ENCODE results near the gene PNPLA6. TPM values are rescaled to one million over a fixed set of nuclear protein-coding genes. Genes with fewer than 3 reads are reported as not detected.

Gene PNPLA6
- total and polyA plus RNA-seq, 2 of the 13 experiments (the other 11 are each of a cell fraction or from before 2014, with no cell fraction given), result 24.9 to 28.2 TPM

GRCh38 chr19:7562646-7563393, 27.3 kb downstream of the PNPLA6 start (continued):
- TF ChIP-seq ZNF646 (CRISPR knock-in tag; IDR thresholded peaks at IDR 0.05) (peak; percentile 63; the same call in 1 of the 2 replicates), KDM5A (IDR thresholded peaks at IDR 0.05; ENCODE audit: borderline replicate concordance, low read length) (no peak), HNRNPLL (IDR thresholded peaks at IDR 0.05; ENCODE audit: low read depth, low read length, poor library complexity, severe bottlenecking) (no peak), ZFAT (CRISPR knock-in tag; conservative IDR thresholded peaks at IDR 0.05) (peak; percentile 89), ZBTB8A (CRISPR knock-in tag; IDR thresholded peaks at IDR 0.05; ENCODE audit: borderline replicate concordance, low read depth) (peak; percentile 58; the same call in 1 of the 2 replicates), ZSCAN9 (CRISPR knock-in tag; IDR thresholded peaks at IDR 0.05; ENCODE audit: borderline replicate concordance) (peak; percentile 100), ZNF121 (CRISPR knock-in tag; IDR thresholded peaks at IDR 0.05) (no peak), ZNF761 (CRISPR knock-in tag; conservative IDR thresholded peaks at IDR 0.05) (peak; percentile 95), ZMYM2 (CRISPR knock-in tag; IDR thresholded peaks at IDR 0.05) (no peak), FOXM1 (CRISPR knock-in tag; IDR thresholded peaks at IDR 0.05) (peak; percentile 98), ZBED4 (CRISPR knock-in tag; IDR thresholded peaks at IDR 0.05; ENCODE audit: borderline replicate concordance) (peak; percentile 98), SMYD3 (CRISPR knock-in tag; IDR thresholded peaks at IDR 0.05) (peak; percentile 85; the same call in 1 of the 2 replicates), ZBTB4 (CRISPR knock-in tag; IDR thresholded peaks at IDR 0.05; ENCODE audit: borderline replicate concordance) (no peak), ZNF672 (CRISPR knock-in tag; IDR thresholded peaks at IDR 0.05) (no peak), SIN3B (IDR thresholded peaks at IDR 0.05; ENCODE audit: low read length) (no peak), PPARG (CRISPR knock-in tag; conservative IDR thresholded peaks at IDR 0.05) (peak; percentile 86)

Measured in HepG2 (cell line).